GM12872 (cell line): ENCODE data around the gene ELF4.

Experiments
- TF ChIP-seq, protein P1 (sequence below): IDR thresholded peaks from 3 replicates; pipeline ENCODE4 v1.5.1; 2011; ENCODE audit warnings: low read depth, mild to moderate bottlenecking, low read length, moderate library complexity; ENCODE audit not compliant: insufficient read depth

Gene ELF4

DNA sequence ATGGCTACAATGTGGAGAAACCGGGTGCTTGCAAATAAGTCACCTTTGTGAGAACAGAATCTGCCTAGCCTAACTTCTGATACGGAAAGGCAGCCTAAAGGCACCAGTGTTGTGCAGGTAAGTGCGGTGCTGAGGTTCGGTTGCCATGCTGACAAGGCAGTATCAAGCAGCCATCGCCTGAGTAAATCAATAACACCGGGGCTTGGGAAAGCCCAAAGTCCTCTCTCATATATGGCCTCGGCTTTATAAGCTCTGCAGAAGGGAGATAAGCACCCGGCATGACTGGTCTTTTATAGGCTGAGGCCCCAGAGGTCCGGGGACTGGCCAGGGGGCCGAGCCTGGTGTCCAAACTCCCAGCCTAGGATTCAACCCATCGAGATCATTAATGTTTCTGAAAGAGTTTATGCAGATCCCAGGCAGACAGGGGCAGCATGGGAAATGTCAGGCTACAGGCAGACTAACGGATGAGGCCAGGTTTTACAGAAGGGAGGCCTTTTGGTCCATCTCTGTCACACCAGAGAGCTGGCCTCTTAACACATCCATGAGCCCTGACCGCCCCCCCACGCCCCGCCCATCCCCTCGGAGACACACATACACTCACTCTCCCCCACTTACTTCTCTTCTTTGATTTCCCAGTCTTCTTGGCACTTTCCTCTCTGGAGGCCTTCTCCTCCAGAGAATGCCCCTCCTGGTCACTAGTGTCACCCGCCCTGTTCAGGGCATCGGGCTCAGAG lies 38.5 kb downstream of the ELF4 start:
- TF ChIP-seq, protein P1, sequence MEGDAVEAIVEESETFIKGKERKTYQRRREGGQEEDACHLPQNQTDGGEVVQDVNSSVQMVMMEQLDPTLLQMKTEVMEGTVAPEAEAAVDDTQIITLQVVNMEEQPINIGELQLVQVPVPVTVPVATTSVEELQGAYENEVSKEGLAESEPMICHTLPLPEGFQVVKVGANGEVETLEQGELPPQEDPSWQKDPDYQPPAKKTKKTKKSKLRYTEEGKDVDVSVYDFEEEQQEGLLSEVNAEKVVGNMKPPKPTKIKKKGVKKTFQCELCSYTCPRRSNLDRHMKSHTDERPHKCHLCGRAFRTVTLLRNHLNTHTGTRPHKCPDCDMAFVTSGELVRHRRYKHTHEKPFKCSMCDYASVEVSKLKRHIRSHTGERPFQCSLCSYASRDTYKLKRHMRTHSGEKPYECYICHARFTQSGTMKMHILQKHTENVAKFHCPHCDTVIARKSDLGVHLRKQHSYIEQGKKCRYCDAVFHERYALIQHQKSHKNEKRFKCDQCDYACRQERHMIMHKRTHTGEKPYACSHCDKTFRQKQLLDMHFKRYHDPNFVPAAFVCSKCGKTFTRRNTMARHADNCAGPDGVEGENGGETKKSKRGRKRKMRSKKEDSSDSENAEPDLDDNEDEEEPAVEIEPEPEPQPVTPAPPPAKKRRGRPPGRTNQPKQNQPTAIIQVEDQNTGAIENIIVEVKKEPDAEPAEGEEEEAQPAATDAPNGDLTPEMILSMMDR = no peak

DNA sequence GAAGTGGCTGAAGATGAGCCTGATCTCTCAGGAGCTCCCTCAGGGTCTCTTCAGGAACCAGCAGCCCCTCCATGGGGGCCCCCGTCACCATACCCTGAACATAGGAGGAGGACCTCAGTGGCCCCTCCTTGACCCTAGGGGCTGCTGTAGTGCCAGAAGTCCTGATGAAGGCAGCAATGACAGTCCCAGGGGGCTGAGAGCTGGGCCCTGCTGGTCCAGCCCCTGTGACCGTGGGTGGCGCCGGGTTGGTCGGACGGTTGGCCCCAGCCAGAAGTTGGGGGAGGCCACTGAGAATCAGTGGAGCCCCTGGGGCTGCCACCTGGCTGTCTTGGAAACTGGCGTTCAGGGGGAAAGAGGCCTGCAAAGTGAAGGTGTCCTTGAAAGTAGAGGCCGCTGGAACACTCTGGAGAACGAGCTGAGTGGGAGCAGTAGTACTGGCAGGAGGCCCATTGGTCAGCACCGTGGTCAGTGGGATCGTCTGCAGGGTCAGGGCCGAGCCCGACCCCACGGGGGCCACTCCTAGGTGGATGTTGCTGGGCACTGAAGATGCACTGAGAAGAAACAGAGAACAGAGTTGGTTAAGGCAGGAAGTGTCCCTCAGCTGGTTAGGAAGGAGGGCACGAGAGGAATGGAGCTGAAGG lies 43.2 kb downstream of the ELF4 start:
- TF ChIP-seq, protein P1 = no peak

DNA sequence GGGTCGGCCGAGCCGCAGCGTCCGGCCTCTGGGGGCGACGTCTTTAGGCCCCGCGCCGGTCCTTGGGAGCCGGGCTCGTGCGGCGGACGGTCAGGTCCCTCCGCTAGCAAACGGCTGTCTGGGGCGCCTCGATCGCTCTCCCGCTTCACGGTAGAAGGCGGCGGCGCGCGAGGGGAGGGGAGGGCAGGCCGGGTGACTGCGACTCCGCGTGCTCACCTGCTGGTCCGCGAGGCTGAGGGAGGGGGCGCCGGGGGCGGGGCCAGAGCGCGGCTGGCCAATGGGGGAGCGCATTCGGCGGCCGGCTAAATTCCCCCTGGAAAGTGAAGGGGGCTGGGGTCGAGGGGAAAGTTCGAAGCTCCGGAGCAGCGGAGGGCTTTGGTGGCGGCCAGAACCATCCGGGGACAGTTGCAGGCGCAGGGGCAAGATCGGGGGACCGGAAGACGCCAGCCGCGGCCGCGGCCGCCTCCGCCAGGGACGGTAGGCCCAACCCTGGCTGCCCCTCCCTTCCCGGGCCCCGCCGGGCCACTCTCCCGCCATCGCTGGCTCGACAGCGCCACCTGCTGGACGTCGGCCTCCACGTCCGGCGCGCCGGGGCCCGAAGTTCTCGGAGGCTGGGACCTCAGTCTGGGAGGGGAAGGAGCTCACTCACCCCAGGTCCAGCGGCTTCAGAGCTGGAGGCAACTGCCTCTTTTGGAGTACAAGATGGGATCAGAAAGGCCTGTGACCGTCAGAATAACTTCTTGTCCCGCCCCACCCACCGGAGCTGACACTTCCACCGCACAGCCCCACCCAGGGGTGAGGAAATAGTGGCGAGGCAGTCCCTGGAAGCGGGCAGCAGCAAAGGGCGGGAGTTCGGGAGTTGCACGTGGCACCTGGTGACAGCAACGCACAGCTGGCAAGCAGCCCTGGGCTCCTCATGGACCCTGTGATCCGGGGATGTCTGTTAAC lies 49.9 kb downstream of the ELF4 start:
- TF ChIP-seq, protein P1 = peak; percentile 63

DNA sequence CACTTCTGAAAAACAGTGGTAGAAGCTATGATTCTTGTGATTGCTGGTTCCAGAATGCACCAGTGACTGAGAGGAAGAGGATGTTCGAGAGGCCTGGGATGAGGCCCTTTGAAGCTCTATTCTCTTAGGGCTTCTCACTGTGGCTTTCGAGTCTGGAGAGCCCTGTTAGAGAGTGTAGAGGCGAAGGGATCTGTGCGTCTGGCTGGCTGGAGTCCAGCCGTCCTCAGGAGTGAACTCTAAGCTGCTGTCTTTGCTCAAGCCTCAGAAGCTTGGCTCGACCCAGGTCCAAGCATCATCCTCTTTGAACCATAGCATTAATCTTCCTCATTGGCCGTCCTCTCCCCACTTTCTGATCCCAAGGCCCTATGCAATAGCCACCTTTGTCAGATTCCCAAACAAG lies 51.6 kb downstream of the ELF4 start:
- TF ChIP-seq, protein P1 = no peak

DNA sequence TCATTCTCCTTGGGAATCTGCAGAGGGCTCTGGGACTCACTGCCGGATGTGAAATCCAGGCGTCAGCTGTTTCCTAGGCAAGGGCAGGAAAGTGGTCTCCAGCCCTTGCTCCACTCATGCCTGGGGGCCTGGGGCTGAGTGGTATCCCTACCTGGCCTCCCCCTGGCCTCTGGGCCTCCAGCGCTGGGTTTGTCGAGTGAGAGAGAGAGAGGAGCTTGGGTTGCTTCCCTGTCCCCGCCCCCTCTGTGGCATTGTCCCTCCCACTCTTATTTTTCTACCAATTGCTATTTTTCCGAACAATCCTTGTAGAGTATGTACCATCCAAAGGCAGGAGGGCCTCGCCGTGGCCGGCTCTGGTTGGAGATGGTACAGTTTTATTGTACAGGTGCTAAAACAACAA lies 53.1 kb downstream of the ELF4 start:
- TF ChIP-seq, protein P1 = no peak

DNA sequence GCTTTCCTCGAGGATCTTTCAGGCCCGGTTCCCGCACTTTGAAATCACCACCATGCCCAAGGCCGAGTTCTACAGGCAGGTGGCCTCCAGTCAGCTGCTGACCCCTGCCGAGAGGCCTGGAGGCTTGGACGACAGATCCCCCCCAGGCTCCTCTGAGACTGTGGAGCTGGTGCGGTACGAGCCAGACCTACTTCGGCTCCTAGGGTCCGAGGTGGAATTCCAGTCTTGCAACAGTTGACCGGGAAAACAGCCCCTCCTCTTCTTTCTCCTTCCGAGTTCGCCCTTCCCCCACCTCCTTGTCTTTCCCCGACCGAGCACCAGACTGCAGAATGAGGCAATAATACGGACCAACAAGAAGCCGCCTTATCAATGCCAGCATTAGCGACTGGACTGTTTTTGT lies 54.4 kb downstream of the ELF4 start:
- TF ChIP-seq, protein P1 = no peak

DNA sequence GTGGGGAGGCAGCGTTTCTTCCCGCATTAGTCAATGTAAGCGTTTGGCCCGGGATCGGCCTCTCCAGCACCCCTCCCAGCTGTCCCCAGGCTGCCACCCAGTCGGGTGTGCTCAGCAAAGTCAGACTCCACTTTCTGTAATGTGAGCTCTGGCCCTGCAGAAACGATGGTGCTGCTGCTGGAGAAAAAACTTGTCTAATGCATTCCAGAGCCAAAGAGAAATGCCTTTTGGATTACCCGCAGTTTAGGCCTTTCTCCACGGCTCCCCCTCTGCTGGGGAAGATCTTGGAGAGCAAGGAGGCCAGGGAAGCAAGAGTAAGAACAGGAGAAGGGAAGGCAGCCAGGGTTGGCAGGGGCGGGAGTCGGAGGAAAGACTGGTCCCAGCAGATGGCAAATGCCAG lies 55.2 kb downstream of the ELF4 start:
- TF ChIP-seq, protein P1 = no peak
